ENCODE measurements around the gene EEF1AKMT2. TPM values are rescaled to one million over a fixed set of nuclear protein-coding genes. Genes with fewer than 3 reads are reported as not detected.

EEF1AKMT2 gene
- polyA plus RNA-seq, 4 donors: 9.6 to 21.5 (median 13.0) TPM

- peaks cover 0 to 5% (median 0%) of the 10 kb centered on the region in 3 donors for H3K36me3 ChIP-seq (ENCODE audit: control insufficient read depth in 3 of 3, insufficient read depth in 2 of 3, low read depth in 1 of 3, low read length in 3 of 3)
- H3K27ac ChIP-seq (ENCODE audit: low read depth in 1 of 3, low read length in 2 of 3): peak overlapping the region; percentile 78 to 99 (median 96)
- DNase-seq (peak in 1 of 2 donors; percentile 63), FAIRE-seq (no peak)
- no peaks in the 10 kb centered on the region for H3K27me3 ChIP-seq (ENCODE audit: control insufficient read depth in 3 of 3, insufficient read depth in 3 of 3, low read length in 3 of 3)
- H3K4me1 ChIP-seq (ENCODE audit: control insufficient read depth in 3 of 3, insufficient read depth in 2 of 3, low read depth in 1 of 3, low read length in 2 of 3): peaks cover 11 to 65% (median 12%) of the 10 kb centered on the region in 3 donors
- WGBS, 3 donors: 0 to 1% (median 0%) methylated on average over 69 to 101 of the region's 101 CpGs
- no peaks in the 10 kb centered on the region for H3K9me3 ChIP-seq (ENCODE audit: control insufficient read depth in 2 of 2, insufficient read depth in 1 of 2, low read depth in 1 of 2, low read length in 1 of 2)
- H3K4me3 ChIP-seq (ENCODE audit: low read depth in 1 of 3, low read length in 3 of 3): peak overlapping the region; percentile 77 to 99 (median 78)
Measured at GRCh38 chr10:124743191-124744101, 48.2 kb downstream of the EEF1AKMT2 start.

- Histone ChIP-seq H3K27me3 (ENCODE audit: control insufficient read depth in 3 of 3, insufficient read depth in 3 of 3, low read length in 3 of 3) (no peaks in the 10 kb centered on the region), H3K36me3 (ENCODE audit: control insufficient read depth in 3 of 3, insufficient read depth in 2 of 3, low read depth in 1 of 3, low read length in 3 of 3) (peaks cover 0 to 6% (median 0%) of the 10 kb centered on the region in 3 donors), H3K4me1 (ENCODE audit: control insufficient read depth in 3 of 3, insufficient read depth in 2 of 3, low read depth in 1 of 3, low read length in 2 of 3) (peaks cover 18 to 66% (median 19%) of the 10 kb centered on the region in 3 donors), H3K27ac (ENCODE audit: low read depth in 1 of 3, low read length in 2 of 3) (peak overlapping the region; percentile 92 to 99 (median 96)), H3K9me3 (ENCODE audit: control insufficient read depth in 2 of 2, insufficient read depth in 1 of 2, low read depth in 1 of 2, low read length in 1 of 2) (no peaks in the 10 kb centered on the region), H3K4me3 (ENCODE audit: low read depth in 1 of 3, low read length in 3 of 3) (peak overlapping the region; percentile 77 to 99 (median 78))
- DNase-seq (peak; percentile 60 to 68), FAIRE-seq (no peak)
- WGBS, 3 donors: 2 to 6% (median 2%) methylated on average over 38 to 42 of the region's 42 CpGs
Measured at GRCh38 chr10:124742413-124743190, 49.1 kb downstream of the EEF1AKMT2 start.

- Histone ChIP-seq H3K27ac (ENCODE audit: low read depth in 1 of 3, low read length in 2 of 3) (peak overlapping the region; percentile 92 to 99 (median 96)), H3K4me1 (ENCODE audit: control insufficient read depth in 3 of 3, insufficient read depth in 2 of 3, low read depth in 1 of 3, low read length in 2 of 3) (peaks cover 23 to 69% (median 25%) of the 10 kb centered on the region in 3 donors), H3K4me3 (ENCODE audit: low read depth in 1 of 3, low read length in 3 of 3) (peak overlapping the region in 2 of 3 donors; percentile 77 to 99), H3K9me3 (ENCODE audit: control insufficient read depth in 2 of 2, insufficient read depth in 1 of 2, low read depth in 1 of 2, low read length in 1 of 2) (no peaks in the 10 kb centered on the region), H3K36me3 (ENCODE audit: control insufficient read depth in 3 of 3, insufficient read depth in 2 of 3, low read depth in 1 of 3, low read length in 3 of 3) (peaks cover 0 to 6% (median 0%) of the 10 kb centered on the region in 3 donors), H3K27me3 (ENCODE audit: control insufficient read depth in 3 of 3, insufficient read depth in 3 of 3, low read length in 3 of 3) (no peaks in the 10 kb centered on the region)
- peak in 1 of 2 donors; percentile 49 for DNase-seq
- FAIRE-seq: no peak
- WGBS, 3 donors: 17 to 45% (median 20%) methylated on average over 9 of the region's 9 CpGs
Measured at GRCh38 chr10:124741922-124742412, 49.7 kb downstream of the EEF1AKMT2 start.

- Histone ChIP-seq H3K4me3 (ENCODE audit: low read depth in 1 of 3, low read length in 3 of 3) (peak overlapping the region in 2 of 3 donors; percentile 77 to 99), H3K4me1 (ENCODE audit: control insufficient read depth in 3 of 3, insufficient read depth in 2 of 3, low read depth in 1 of 3, low read length in 2 of 3) (peaks cover 25 to 71% (median 29%) of the 10 kb centered on the region in 3 donors), H3K27ac (ENCODE audit: low read depth in 1 of 3, low read length in 2 of 3) (peak overlapping the region; percentile 92 to 99 (median 96))
Measured at GRCh38 chr10:124741281-124741921, 50.3 kb downstream of the EEF1AKMT2 start.

GRCh38 chr10:124740369-124741280 is 51.1 kb downstream of the EEF1AKMT2 start:
- H3K36me3 ChIP-seq (ENCODE audit: control insufficient read depth in 3 of 3, insufficient read depth in 2 of 3, low read depth in 1 of 3, low read length in 3 of 3): peaks cover 0 to 18% (median 0%) of the 10 kb centered on the region in 3 donors
- H3K4me3 ChIP-seq (ENCODE audit: low read depth in 1 of 3, low read length in 3 of 3): peak overlapping the region in 2 of 3 donors; percentile 25 to 39

More at GRCh38 chr10:124741281-124741921, 50.3 kb downstream of the EEF1AKMT2 start:
- H3K9me3 ChIP-seq (ENCODE audit: control insufficient read depth in 2 of 2, insufficient read depth in 1 of 2, low read depth in 1 of 2, low read length in 1 of 2): no peaks in the 10 kb centered on the region
- 5 to 15% (median 10%) methylated on average over 13 of the region's 13 CpGs for WGBS, 3 donors
- H3K36me3 ChIP-seq (ENCODE audit: control insufficient read depth in 3 of 3, insufficient read depth in 2 of 3, low read depth in 1 of 3, low read length in 3 of 3): peaks cover 0 to 11% (median 0%) of the 10 kb centered on the region in 3 donors
- FAIRE-seq (no peak), DNase-seq (peak; percentile 89 to 94)
- no peaks in the 10 kb centered on the region for H3K27me3 ChIP-seq (ENCODE audit: control insufficient read depth in 3 of 3, insufficient read depth in 3 of 3, low read length in 3 of 3)

GRCh38 chr10:124739986-124740368 is 51.7 kb downstream of the EEF1AKMT2 start:
- FAIRE-seq: no peak

More at GRCh38 chr10:124740369-124741280, 51.1 kb downstream of the EEF1AKMT2 start:
- DNase-seq (peak; percentile 89 to 95), FAIRE-seq (no peak)
- no peaks in the 10 kb centered on the region for H3K9me3 ChIP-seq (ENCODE audit: control insufficient read depth in 2 of 2, insufficient read depth in 1 of 2, low read depth in 1 of 2, low read length in 1 of 2)
- WGBS, 3 donors: 3 to 17% (median 7%) methylated on average over 18 of the region's 18 CpGs
- H3K27me3 ChIP-seq (ENCODE audit: control insufficient read depth in 3 of 3, insufficient read depth in 3 of 3, low read length in 3 of 3): no peaks in the 10 kb centered on the region
- peak overlapping the region; percentile 92 to 99 (median 96) for H3K27ac ChIP-seq (ENCODE audit: low read depth in 1 of 3, low read length in 2 of 3)
- peaks cover 32 to 72% (median 33%) of the 10 kb centered on the region in 3 donors for H3K4me1 ChIP-seq (ENCODE audit: control insufficient read depth in 3 of 3, insufficient read depth in 2 of 3, low read depth in 1 of 3, low read length in 2 of 3)

More at GRCh38 chr10:124739986-124740368, 51.7 kb downstream of the EEF1AKMT2 start:
- no peak for DNase-seq
- peaks cover 34 to 73% (median 35%) of the 10 kb centered on the region in 3 donors for H3K4me1 ChIP-seq (ENCODE audit: control insufficient read depth in 3 of 3, insufficient read depth in 2 of 3, low read depth in 1 of 3, low read length in 2 of 3)
- no peaks in the 10 kb centered on the region for H3K27me3 ChIP-seq (ENCODE audit: control insufficient read depth in 3 of 3, insufficient read depth in 3 of 3, low read length in 3 of 3)
- peak overlapping the region; percentile 92 to 99 (median 96) for H3K27ac ChIP-seq (ENCODE audit: low read depth in 1 of 3, low read length in 2 of 3)
- no peaks in the 10 kb centered on the region for H3K9me3 ChIP-seq (ENCODE audit: control insufficient read depth in 2 of 2, insufficient read depth in 1 of 2, low read depth in 1 of 2, low read length in 1 of 2)
- H3K36me3 ChIP-seq (ENCODE audit: control insufficient read depth in 3 of 3, insufficient read depth in 2 of 3, low read depth in 1 of 3, low read length in 3 of 3): peaks cover 0 to 23% (median 0%) of the 10 kb centered on the region in 3 donors
- WGBS, 3 donors: 2 to 23% (median 12%) methylated on average over 7 of the region's 7 CpGs
- no peak overlapping the region for H3K4me3 ChIP-seq (ENCODE audit: low read depth in 1 of 3, low read length in 3 of 3)

All from small intestine (tissue), 7 donors.